HK-2 (cell line): ENCODE data around the gene TNFAIP1.
"Not testable (repeated sequence)": the region's sequence is repeated elsewhere in the genome, so short reads cannot be mapped to it uniquely, and the experiment has no call there.

Experiments
- DNase-seq: peaks from one replicate; pipeline ENCODE4 v3.0.0-alpha.2; 2018; ENCODE audit not compliant: unreplicated experiment

TNFAIP1 gene

DNA sequence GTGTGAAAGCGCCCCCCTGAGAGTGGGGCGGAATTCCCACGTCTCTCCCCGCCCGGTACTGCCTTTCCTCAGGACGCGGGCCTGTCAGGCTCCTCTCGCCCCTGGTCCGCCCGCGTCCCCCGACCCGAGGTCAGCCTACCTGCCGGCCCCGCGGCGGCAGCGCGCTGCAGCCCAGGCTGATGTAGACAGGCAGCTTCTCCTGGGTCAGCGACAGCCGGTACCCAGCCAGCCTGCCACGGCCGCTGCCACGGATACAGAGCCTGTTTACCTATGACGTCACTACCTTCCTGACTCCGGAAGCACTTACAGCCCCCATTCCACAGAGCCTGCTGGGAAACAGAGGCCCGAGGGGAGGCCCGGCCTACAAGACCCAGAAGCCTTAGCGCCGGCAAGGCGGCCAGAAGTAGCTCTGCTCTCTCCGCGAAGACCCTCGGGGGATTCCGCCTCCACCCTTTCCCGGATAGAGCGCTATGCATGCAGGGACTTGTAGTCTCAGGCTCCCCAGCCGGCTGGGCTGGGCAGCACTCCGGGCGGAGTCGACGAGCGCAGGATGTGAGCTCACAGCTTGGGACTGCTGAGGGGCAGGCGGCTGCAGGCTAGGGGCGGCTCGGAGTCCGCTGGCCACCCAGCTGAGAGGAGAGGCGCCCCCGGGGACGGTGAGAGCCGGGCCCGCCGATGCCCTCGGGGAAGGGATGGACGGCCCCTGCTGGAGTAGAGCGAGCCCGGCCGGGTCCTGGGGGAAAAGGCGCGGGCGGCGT is at the start of gene TNFAIP1, which contains the start of gene IFT20:
Gene TNFAIP1, plus strand, starts transcription at position 561 of the 758 bp plus-strand sequence. CDS start 3,761 bp downstream, outside the sequence.
Gene IFT20, minus strand, starts transcription at position 272 of the 758 bp plus-strand sequence. CDS start 3,487 bp downstream, outside the sequence.
- DNase-seq = peak; percentile 98

DNA sequence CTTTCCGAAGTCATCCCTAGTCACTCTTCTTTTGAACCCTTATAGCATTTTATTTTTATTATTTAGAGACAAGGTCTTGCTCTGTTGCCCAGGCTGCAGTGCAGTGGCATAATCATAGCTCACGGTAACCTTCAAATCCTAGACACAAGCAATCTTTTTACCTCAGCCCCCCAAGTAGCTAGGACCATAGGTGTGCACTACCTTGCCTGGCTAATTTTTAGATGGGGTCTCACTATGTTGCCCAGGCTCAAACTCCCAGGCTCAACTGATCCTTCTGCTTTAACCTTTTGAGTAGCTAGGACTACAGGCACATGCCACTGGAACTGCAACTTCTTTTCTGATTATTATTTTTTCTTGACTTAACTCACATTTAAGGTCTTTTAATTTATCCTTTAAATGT is 49.6 kb upstream of the TNFAIP1 start:
- DNase-seq = no peak

DNA sequence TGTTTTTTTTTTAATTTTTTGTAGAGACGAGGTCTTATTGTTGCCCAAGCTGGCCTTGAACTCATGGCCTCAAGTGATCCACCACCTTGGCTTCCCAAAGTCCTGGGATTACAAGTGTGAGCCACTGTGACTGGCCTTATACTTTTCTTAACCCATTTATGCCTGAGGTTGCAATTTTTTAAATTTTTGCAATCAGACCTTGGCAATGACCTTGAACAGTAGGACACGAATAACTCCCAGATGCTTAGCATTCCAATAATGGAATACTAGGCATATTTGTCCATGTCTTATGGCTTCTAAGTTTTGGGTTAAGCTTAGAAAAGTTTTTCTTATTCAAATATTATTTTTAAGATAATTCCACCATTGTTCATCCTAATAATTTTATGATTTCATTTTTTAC is 44.9 kb upstream of the TNFAIP1 start:
- DNase-seq = no peak

DNA sequence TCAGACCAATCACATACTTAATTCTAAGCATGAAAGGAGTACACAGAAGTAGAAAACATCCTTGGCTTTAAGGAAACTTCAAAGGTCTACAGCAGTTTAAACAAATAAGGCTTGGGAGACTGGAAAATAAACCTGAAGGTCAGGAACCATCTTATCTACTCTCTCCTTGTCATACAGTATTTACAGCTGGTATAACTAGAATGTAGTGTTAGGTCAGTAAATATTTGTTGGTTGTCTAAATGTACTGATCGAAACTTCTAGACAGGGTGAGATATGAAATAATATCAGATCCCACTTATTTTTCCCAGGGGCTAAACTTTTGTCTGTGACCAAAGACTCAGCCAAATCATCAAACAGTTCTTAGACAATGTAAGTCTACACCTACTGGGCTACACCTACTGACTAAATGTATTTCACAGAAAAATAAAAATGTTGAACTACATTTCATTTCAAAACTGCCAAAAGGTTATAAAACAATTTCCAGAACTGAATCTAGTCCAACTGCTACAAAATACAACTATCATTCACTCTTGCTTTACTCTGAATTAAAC is 43.7 kb upstream of the TNFAIP1 start:
- no peak for DNase-seq

GRCh38 chr17:28292878-28293277 is 42.7 kb upstream of the TNFAIP1 start:
- not testable (repeated sequence) for DNase-seq

- no peak for DNase-seq
Observed at GRCh38 chr17:28293994-28294393, 41.6 kb upstream of the TNFAIP1 start.

DNA sequence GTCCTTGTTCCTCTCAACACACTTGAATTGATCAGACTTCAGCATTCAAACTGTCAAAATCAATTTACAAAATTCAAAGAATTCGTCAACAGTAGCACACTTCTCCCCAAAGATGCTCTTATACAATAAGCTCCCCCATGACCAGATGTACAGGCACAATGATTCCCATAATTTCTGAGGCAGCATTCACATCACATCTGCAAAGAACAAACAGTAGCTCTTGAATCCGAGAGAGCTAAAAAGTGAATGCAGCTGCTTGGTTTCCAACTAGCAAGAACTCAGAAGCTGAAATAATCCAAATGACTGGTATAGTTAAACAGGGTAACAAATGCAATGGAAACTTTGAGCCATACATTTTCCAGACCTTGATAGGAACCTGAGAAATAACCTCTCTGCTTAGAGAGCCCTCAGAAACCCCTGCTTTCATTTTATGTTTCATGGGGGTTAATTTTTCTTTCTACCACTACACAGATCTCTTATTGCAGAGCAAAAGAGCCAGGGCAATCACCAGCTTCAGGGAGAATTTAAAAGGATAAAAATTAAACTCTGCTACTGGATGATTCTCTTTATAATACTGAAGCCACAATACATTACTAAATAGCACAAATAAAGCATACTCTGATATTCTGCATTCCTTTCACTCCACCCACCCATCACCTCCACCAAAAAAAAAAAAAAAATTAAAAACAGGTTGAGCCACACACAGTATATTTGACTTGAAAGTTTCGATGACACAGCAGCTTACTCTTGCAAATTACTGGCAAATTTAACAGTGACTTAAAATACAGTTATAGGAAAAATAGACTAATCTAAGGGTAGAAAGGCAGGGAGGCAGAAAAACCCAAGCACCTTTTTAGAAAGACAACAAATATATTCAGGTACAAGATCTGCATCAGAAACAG is 39.6 kb upstream of the TNFAIP1 start:
- DNase-seq = no peak

- no peak for DNase-seq
Observed at GRCh38 chr17:28298449-28298848, 37.1 kb upstream of the TNFAIP1 start.

- no peak for DNase-seq
Observed at GRCh38 chr17:28306954-28307401, 28.6 kb upstream of the TNFAIP1 start.

- no peak for DNase-seq
Observed at GRCh38 chr17:28313841-28314240, 21.7 kb upstream of the TNFAIP1 start.

GRCh38 chr17:28315846-28316705 is 19.5 kb upstream of the TNFAIP1 start:
- DNase-seq = no peak

DNA sequence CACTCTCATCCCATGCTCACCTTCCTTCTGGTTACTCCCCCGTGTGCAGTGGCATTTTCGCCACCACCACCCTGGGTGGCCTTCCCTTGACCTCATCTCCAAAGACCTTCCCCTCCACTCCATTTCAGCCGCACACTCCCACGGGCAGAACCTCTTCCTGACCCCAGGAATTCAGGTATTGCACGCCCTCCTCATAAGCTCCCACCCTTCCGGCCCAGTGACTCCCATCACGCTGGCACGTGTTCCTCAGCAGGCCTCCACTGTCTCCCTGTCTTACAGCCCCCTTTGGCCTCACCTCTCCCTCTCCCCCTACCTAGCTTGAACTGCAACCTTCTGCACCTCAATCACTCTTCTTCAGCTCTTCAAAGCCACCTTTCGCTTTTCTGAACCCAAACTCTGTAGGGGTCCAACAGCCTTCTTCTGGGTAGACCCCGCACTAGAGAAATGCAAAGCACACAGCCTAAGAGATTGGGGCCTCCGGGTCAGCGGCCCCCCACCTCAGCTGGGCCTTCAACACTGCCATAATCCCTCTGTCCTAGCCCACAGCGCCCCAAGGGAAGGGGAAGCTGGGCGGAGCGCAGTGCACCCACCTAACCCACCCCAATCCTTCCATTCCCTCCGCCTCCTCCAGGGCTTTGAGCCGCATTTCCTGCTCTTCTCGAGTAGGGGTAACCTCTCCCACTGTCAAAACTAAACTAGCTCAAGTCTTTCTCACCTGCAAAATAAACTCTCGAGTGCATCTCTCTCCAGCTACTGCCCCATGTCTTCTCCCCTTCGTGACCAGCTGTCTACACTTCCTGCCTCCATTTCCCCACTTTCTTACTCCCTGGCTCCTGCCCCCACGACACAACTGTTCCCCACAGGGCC is 18.2 kb upstream of the TNFAIP1 start:
- DNase-seq = no peak

- DNase-seq = no peak
Observed at GRCh38 chr17:28317966-28318758, 17.4 kb upstream of the TNFAIP1 start.

DNA sequence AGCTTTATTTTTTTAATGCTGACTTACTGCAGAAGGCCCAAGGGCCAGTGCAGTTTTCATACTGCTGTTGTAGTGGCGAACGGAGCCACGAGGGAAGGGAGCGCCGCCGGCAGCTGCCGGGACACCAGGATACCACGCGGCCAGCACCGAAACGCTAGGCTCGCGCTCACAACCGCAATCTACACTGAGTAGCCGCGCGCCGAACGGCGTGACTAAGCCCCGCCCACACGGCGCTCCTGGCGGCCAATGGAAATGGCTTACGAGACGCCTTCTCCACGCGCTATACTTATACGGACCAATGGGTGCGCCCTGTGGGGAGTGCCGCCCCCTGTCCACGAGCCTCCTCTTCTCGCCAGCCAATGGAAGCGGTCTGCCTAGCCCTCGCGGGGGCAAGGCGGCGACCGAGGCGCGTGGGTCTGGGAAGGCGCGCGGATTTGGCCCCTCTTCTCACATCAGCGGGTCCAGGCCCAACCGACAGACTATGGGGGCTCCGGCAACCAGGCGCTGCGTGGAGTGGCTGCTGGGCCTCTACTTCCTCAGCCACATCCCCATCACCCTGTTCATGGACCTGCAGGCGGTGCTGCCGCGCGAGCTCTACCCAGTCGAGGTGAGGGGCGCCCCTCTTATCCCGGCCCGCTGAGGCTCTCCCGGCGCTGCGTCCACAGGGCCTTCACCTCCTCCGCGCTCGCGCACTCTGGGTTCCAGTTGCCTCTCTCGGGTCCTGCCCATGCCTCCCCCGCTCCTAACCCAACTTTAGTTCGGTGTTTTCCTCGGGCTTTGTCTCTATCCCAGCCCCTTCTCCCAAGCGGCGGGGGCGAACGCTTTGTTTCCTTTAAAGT is 16.6 kb upstream of the TNFAIP1 start, which contains the start of gene TMEM97:
Gene TMEM97, plus strand, starts transcription at position 442 of the 839 bp plus-strand sequence. Its CDS starts 40 bp downstream, at position 482.
- peak; percentile 95 for DNase-seq

GRCh38 chr17:28319598-28319935 is 16.0 kb upstream of the TNFAIP1 start:
- DNase-seq = no peak

GRCh38 chr17:28320215-28321061 is 15.1 kb upstream of the TNFAIP1 start:
- DNase-seq = no peak

GRCh38 chr17:28324267-28324745 is 11.3 kb upstream of the TNFAIP1 start:
- DNase-seq = no peak
